Measurements from ENCODE around the gene ZNF831.

The ZNF831 gene

GRCh38 chr20:59163631-59164530 lies at the start of gene ZNF831:
TSS of gene ZNF831 (plus strand) at chr20:59163821. CDS start at chr20:59191020, 27,199 bp downstream.
- no peak for DNase-seq
- no peaks in the 10 kb centered on the region for H3K36me3 ChIP-seq (replicated peaks)
- H3K27ac ChIP-seq: no peak within 1 kb of the TSS
- in situ Hi-C loops (cut with HindIII; ENCODE audit: low pct_ligation_motif_present, low sequenced_read_pairs): no loop called here
- no peak within 1 kb of the TSS for H3K4me3 ChIP-seq (ENCODE audit: low read depth, low read length)
- no peaks in the 10 kb centered on the region for H3K27me3 ChIP-seq (replicated peaks)
- TF ChIP-seq CTCF (IDR thresholded peaks at IDR 0.05; ENCODE audit: low read depth, low read length, missing control alignments): no peak

- no peak for TF ChIP-seq CTCF (IDR thresholded peaks at IDR 0.05; ENCODE audit: low read depth, low read length, missing control alignments)
- H3K36me3 ChIP-seq (replicated peaks): no peaks in the 10 kb centered on the region
- in situ Hi-C loops (cut with HindIII; ENCODE audit: low pct_ligation_motif_present, low sequenced_read_pairs): no loop called here
- H3K27ac ChIP-seq: no peak overlapping the region
- no peak overlapping the region for H3K4me3 ChIP-seq (ENCODE audit: low read depth, low read length)
- no peak for DNase-seq
- H3K27me3 ChIP-seq (replicated peaks): no peaks in the 10 kb centered on the region
Observed at GRCh38 chr20:59117526-59117925, 46.1 kb upstream of the ZNF831 start.

DNA sequence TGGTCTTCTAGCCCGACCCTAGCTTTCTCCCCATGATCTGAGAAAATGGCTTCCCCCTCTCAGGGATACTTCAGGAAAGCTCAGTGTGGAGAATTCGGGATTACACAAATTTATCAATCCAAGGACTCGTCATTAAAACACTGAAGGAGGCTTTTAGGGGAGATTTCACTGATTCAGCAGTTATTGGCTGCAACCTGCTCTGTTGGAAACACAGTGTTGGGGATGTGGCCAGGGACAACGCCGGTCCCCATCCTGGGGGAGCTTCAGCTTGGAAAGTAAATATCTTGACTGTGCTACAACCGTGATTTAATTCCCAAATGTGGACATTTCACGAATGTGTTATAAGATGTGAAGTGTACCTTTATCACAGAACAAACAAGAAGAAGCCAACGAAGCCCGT lies 44.8 kb upstream of the ZNF831 start:
- no peak for DNase-seq
- in situ Hi-C loops (cut with HindIII; ENCODE audit: low pct_ligation_motif_present, low sequenced_read_pairs): no loop called here
- no peak overlapping the region for H3K27ac ChIP-seq
- no peaks in the 10 kb centered on the region for H3K36me3 ChIP-seq (replicated peaks)
- no peak for TF ChIP-seq CTCF (IDR thresholded peaks at IDR 0.05; ENCODE audit: low read depth, low read length, missing control alignments)
- H3K4me3 ChIP-seq (ENCODE audit: low read depth, low read length): no peak overlapping the region
- H3K27me3 ChIP-seq (replicated peaks): no peaks in the 10 kb centered on the region

DNA sequence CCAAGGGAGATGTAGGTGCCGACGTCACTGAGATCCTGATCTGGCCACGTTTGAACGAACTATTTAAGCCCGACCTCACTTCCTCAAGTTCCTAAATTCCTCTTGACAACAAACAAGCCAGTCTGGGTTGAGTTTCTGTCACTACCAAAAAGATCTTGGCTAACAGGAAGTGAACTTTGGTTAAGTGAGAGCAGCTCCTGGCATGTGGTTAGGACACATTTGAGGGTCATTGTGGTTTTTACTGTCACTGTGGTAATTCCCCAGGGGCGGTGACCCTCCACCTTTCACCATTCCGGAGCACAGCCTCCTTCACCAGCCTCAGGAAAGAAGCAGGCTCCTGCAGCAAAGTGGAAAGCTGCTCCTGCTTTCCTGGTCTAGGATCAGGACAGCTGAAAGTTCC lies 43.1 kb upstream of the ZNF831 start:
- TF ChIP-seq CTCF (IDR thresholded peaks at IDR 0.05; ENCODE audit: low read depth, low read length, missing control alignments): no peak
- DNase-seq: no peak
- Histone ChIP-seq H3K4me3 (ENCODE audit: low read depth, low read length) (no peak overlapping the region), H3K27me3 (replicated peaks) (no peaks in the 10 kb centered on the region), H3K27ac (no peak overlapping the region), H3K36me3 (replicated peaks) (no peaks in the 10 kb centered on the region)
- in situ Hi-C loops (cut with HindIII; ENCODE audit: low pct_ligation_motif_present, low sequenced_read_pairs): no loop called here

GRCh38 chr20:59120919-59121318 lies 42.7 kb upstream of the ZNF831 start:
- no peak overlapping the region for H3K27ac ChIP-seq

More at GRCh38 chr20:59120919-59121318, 42.7 kb upstream of the ZNF831 start:
- Histone ChIP-seq H3K4me3 (ENCODE audit: low read depth, low read length) (no peak overlapping the region), H3K27me3 (replicated peaks) (no peaks in the 10 kb centered on the region), H3K36me3 (replicated peaks) (no peaks in the 10 kb centered on the region)
- in situ Hi-C loops (cut with HindIII; ENCODE audit: low pct_ligation_motif_present, low sequenced_read_pairs): no loop called here
- no peak for TF ChIP-seq CTCF (IDR thresholded peaks at IDR 0.05; ENCODE audit: low read depth, low read length, missing control alignments)
- DNase-seq: no peak

Measured in brain microvascular endothelial cell (primary cell).